Natural killer cell (primary cell): ENCODE measurements around the gene TXNRD3. TPM values are rescaled to one million over a fixed set of nuclear protein-coding genes. Genes with fewer than 3 reads are reported as not detected.

ENCODE experiments used
- ATAC-seq, 3 donors: fragments of 150-1000 bp in 2 of 3; fragments of 200-7000 bp in 1 of 3; cut with Tn5 transposase; 1 replicate in 1 of 3; 2 replicates in 2 of 3; pipeline ENCODE4 v1.10.0; 2021; ENCODE audit warnings: mild to moderate bottlenecking in 2 of 3, moderate library complexity in 2 of 3
- DNase-seq, 2 donors: peaks; one replicate each; pipeline versions ENCODE4 v3.0.0 to v3.0.0-alpha.2; 2013 to 2021; ENCODE audit warnings: mixed read lengths in 1 of 2
- H3K27ac ChIP-seq: one replicate; pipeline ENCODE4 v1.5.1; 2013; ENCODE audit warnings: mild to moderate bottlenecking, low read length
- H3K27me3 ChIP-seq: one replicate; pipeline ENCODE4 v1.6.1; 2013; ENCODE audit warnings: low read length; ENCODE audit not compliant: control insufficient read depth, insufficient read depth
- H3K36me3 ChIP-seq: one replicate; pipeline ENCODE4 v1.6.1; 2013; ENCODE audit warnings: low read length; ENCODE audit not compliant: control insufficient read depth, insufficient read depth
- H3K4me1 ChIP-seq: one replicate; pipeline ENCODE4 v1.6.1; 2013; ENCODE audit warnings: low read length; ENCODE audit not compliant: control insufficient read depth, insufficient read depth
- H3K4me3 ChIP-seq: one replicate; pipeline ENCODE4 v1.5.1; 2013; ENCODE audit warnings: low read length
- H3K9me3 ChIP-seq: one replicate; pipeline ENCODE4 v1.6.1; 2013; ENCODE audit warnings: low read length; ENCODE audit not compliant: control insufficient read depth, insufficient read depth
- H3K27ac Mint-ChIP-seq, 2 donors: one replicate each; pipeline ENCODE4 v1.8.0; 2022; ENCODE audit warnings: mild to moderate bottlenecking in 2 of 2, mixed read lengths in 2 of 2, moderate library complexity in 1 of 2
- H3K27me3 Mint-ChIP-seq, 2 donors: one replicate each; pipeline ENCODE4 v1.8.0; 2022; ENCODE audit warnings: low read depth in 2 of 2, mixed read lengths in 2 of 2
- H3K36me3 Mint-ChIP-seq: one replicate; pipeline ENCODE4 v1.8.0; 2022; ENCODE audit warnings: mixed read lengths
- H3K4me1 Mint-ChIP-seq, 2 donors: one replicate each; pipeline ENCODE4 v1.8.0; 2022; ENCODE audit warnings: mixed read lengths in 2 of 2
- H3K4me3 Mint-ChIP-seq: one replicate; pipeline ENCODE4 v1.8.0; 2022; ENCODE audit warnings: mild to moderate bottlenecking, moderate library complexity, mixed read lengths
- H3K9me3 Mint-ChIP-seq, 2 donors: one replicate each; pipeline ENCODE4 v1.8.0; 2022; ENCODE audit warnings: mixed read lengths in 2 of 2
- CTCF ChIP-seq: fragments of 200-600 bp; IDR thresholded peaks from one replicate; pipeline ENCODE4 v1.8.0; 2022; ENCODE audit warnings: antibody characterized with exemption
- WGBS: methylation state at CpG from one replicate; pipeline ENCODE4 v1.1.7; 2013; ENCODE audit warnings: missing lambda C conversion rate; ENCODE audit not compliant: insufficient coverage; 5-methylcytosine and 5-hydroxymethylcytosine counted together
- intact Hi-C: fragments of 100-400 bp; cut with micrococcal nuclease; formaldehyde crosslinking; loops from one replicate; pipeline ENCODE4 v1.14.2; 2022
- total RNA-seq, 4 donors: library from RNA; stranded (reverse); fragments of 120-200 nt in 1 of 4; gene quantifications; one replicate each; pipeline versions ENCODE4 v1.2.3 to v1.2.4, GENCODE V29; 2013 to 2022

The TXNRD3 gene
- total RNA-seq, 3 donors from 2014 or later (not counting 1 experiment from before 2014, with no cell fraction given), result 0.77 to 1.1 (median 0.80) TPM

GRCh38 chr3:126679831-126680666, 25.1 kb upstream of the TXNRD3 start:
- TF ChIP-seq CTCF, result no peak
- H3K4me3 ChIP-seq, result no peak overlapping the region
- peaks cover 11% of the 10 kb centered on the region for H3K27me3 ChIP-seq
- no peak overlapping the region for H3K27ac ChIP-seq
- H3K4me1 Mint-ChIP-seq, result peaks cover 7% of the 10 kb centered on the region in 2 donors
- H3K27me3 Mint-ChIP-seq, result peaks cover 25 to 46% of the 10 kb centered on the region in 2 donors
- ATAC-seq, result no peak
- 88% methylated on average over 11 of the region's 11 CpGs for WGBS
- H3K27ac Mint-ChIP-seq, result no peak overlapping the region
- intact Hi-C loops, result loop anchor here (2.0 to 5.0 kb wide), 2 partner anchors 302 to 865 kb away; partner anchors contain the start of gene PLXNA1
- H3K4me3 Mint-ChIP-seq, result no peak overlapping the region
- DNase-seq, result no peak
- H3K9me3 ChIP-seq, result no peaks in the 10 kb centered on the region
- H3K9me3 Mint-ChIP-seq, result no peaks in the 10 kb centered on the region
- peaks cover 10% of the 10 kb centered on the region for H3K4me1 ChIP-seq
- H3K36me3 Mint-ChIP-seq, result peaks cover 2% of the 10 kb centered on the region
- no peaks in the 10 kb centered on the region for H3K36me3 ChIP-seq

- Mint-ChIP-seq H3K9me3 (no peaks in the 10 kb centered on the region), H3K27me3 (peaks cover 22 to 50% of the 10 kb centered on the region in 2 donors), H3K27ac (no peak overlapping the region), H3K36me3 (peaks cover 7% of the 10 kb centered on the region), H3K4me3 (no peak overlapping the region), H3K4me1 (peaks cover 7% of the 10 kb centered on the region in 2 donors)
- peak; percentile 99 for TF ChIP-seq CTCF
- intact Hi-C loops, result loop anchor here (2.0 to 5.0 kb wide), 2 partner anchors 303 to 865 kb away; partner anchors contain the start of gene PLXNA1
- H3K27ac ChIP-seq, result no peak overlapping the region
- H3K27me3 ChIP-seq, result peaks cover 11% of the 10 kb centered on the region
- WGBS, result 7% methylated on average over 20 of the region's 20 CpGs
- peaks cover 10% of the 10 kb centered on the region for H3K4me1 ChIP-seq
- no peaks in the 10 kb centered on the region for H3K9me3 ChIP-seq
- no peak overlapping the region for H3K4me3 ChIP-seq
- DNase-seq, result peak; percentile 76 to 81
- H3K36me3 ChIP-seq, result no peaks in the 10 kb centered on the region
- ATAC-seq, result peak; percentile 77 to 95 (median 95)
These were observed 24.4 kb upstream of the TXNRD3 start for GRCh38 chr3:126679318-126679751.

- no peak overlapping the region for H3K27ac ChIP-seq
- no peaks in the 10 kb centered on the region for H3K9me3 ChIP-seq
- H3K4me3 ChIP-seq, result no peak overlapping the region
- peak in 1 of 2 donors; percentile 10 for DNase-seq
- ATAC-seq, result peak in 2 of 3 donors; percentile 8 to 29
- 26% methylated on average over 30 of the region's 30 CpGs for WGBS
- no peaks in the 10 kb centered on the region for H3K9me3 Mint-ChIP-seq
- peaks cover 10% of the 10 kb centered on the region for H3K4me1 ChIP-seq
- H3K4me1 Mint-ChIP-seq, result peaks cover 7% of the 10 kb centered on the region in 2 donors
- TF ChIP-seq CTCF, result no peak
- H3K27ac Mint-ChIP-seq, result no peak overlapping the region
- peaks cover 11% of the 10 kb centered on the region for H3K27me3 ChIP-seq
- H3K27me3 Mint-ChIP-seq, result peaks cover 22 to 50% of the 10 kb centered on the region in 2 donors
- H3K36me3 ChIP-seq, result no peaks in the 10 kb centered on the region
- intact Hi-C loops, result loop anchor here (2.0 to 5.0 kb wide), 2 partner anchors 303 to 866 kb away; partner anchors contain the start of gene PLXNA1
- no peak overlapping the region for H3K4me3 Mint-ChIP-seq
- peaks cover 7% of the 10 kb centered on the region for H3K36me3 Mint-ChIP-seq
These were observed 23.9 kb upstream of the TXNRD3 start for GRCh38 chr3:126678693-126679317.
